ENCODE results near the gene SIK3.

The SIK3 gene

DNA sequence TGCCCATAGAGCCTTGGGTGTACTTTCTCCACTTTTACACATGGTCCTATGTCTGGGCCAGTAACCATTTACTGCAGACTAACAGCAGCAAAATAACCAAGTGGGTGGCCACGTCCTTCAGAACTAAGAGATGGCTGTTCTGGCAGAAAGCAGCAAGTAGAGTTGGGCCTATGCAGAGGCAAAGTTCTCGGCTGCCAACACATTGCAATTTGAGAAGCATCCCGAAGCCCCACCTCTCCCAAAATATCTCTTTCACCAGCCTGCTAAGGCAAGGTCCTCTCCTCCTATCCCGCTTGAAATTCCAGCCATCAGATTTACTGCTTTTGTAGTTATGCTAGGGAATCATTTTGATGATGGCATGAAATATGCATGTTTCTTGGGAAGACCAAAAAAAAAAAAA lies 142.3 kb downstream of the SIK3 start:
- no peak for DNase-seq (ENCODE audit: extremely low read depth, low read depth)
- TF ChIP-seq, protein P1, sequence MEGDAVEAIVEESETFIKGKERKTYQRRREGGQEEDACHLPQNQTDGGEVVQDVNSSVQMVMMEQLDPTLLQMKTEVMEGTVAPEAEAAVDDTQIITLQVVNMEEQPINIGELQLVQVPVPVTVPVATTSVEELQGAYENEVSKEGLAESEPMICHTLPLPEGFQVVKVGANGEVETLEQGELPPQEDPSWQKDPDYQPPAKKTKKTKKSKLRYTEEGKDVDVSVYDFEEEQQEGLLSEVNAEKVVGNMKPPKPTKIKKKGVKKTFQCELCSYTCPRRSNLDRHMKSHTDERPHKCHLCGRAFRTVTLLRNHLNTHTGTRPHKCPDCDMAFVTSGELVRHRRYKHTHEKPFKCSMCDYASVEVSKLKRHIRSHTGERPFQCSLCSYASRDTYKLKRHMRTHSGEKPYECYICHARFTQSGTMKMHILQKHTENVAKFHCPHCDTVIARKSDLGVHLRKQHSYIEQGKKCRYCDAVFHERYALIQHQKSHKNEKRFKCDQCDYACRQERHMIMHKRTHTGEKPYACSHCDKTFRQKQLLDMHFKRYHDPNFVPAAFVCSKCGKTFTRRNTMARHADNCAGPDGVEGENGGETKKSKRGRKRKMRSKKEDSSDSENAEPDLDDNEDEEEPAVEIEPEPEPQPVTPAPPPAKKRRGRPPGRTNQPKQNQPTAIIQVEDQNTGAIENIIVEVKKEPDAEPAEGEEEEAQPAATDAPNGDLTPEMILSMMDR (IDR thresholded peaks at IDR 0.05; ENCODE audit: low read depth, low read length) = no peak

DNA sequence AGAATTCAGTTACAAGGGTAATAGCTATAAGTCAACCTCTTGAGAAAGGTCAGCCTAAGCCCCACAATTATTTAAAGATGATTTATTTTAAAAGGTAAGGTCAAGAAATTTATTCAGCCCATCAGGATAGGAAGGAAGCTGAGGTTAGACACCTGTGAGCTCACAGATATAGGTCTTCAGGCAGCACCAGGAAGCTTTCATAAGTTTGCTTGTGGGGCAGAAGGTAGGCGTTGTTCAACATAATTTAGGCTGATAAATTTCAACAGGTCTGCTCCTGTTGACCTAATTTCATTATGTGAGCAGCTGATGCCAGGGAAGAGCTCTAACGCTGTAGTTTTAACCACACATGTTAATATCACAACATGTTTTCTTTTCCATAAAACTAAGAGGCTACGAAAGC lies 142.7 kb downstream of the SIK3 start:
- TF ChIP-seq, protein P1 (IDR thresholded peaks at IDR 0.05; ENCODE audit: low read depth, low read length) = no peak
- no peak for DNase-seq (ENCODE audit: extremely low read depth, low read depth)

DNA sequence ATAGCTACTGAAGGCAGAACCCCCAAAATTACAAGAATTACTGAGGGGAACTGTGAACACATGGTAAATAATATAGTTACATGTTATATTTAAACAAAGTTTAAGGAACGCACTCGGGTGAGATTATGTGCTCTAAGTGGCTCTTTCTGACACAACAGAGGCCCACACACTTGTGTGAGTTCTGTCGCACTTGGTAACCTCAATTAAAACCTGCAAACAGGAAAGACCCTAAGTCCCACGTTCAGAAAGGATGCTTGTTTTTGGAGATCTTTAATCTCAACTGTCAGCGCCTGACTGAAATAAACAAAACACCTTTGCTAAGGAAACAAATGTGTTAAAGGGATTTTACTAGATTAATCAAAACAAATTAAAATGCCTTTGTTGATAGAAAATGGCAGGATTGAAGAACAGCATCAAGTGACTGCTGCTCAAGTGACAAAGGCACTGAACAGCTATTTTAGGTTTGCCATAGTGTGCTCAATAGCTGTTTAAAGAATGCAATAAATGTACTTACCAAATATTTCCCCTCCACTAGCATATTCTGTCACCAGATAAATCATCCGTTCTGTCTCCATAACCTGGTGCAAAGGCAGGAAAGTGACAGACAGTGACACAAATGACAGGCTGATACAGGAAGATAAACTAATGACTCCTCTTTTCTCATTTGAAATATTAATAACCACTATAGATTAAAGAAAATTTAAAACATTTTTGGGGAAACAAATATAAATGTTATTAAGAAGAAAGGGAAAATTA lies 144.5 kb downstream of the SIK3 start:
- TF ChIP-seq, protein P1 (IDR thresholded peaks at IDR 0.05; ENCODE audit: low read depth, low read length) = no peak
- no peak for DNase-seq (ENCODE audit: extremely low read depth, low read depth)

DNA sequence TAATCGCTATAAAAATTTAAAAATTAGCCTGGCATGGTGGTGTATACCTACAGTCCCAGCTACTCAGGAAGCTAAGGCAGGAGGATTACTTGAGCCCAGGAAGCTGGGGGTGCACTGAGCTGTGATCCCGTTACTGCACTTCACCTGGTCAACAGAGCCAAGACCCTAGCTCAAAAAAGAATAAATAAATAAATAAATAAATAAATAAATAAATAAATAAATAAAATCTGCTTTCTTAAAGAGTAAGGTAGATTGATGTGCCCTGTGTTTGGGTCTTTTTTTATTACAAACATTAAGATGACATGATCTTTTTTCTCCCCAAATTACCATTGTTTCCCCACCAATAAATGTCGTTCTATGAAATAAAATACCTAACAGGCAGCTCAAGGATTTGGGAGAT lies 146.5 kb downstream of the SIK3 start:
- TF ChIP-seq, protein P1 (IDR thresholded peaks at IDR 0.05; ENCODE audit: low read depth, low read length) = no peak
- no peak for DNase-seq (ENCODE audit: extremely low read depth, low read depth)

DNA sequence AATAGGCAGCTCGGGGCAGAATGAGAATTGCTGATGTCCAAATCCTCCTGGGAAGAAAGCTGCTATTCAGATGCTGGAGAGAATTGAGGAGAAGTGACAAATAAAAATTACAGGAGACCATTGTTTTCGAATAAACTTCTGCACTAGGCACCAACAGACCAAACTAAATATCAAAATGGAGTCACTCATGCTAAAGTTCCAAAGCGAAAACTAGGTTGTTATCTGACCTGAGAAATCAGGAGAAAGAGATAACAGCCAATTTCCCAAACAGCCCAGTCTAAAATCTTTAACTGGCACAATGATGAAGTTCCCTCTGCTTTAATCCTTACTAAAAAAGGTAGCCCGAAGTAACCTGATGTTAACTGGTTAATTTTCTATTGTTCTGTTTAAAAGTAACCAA lies 148.0 kb downstream of the SIK3 start:
- DNase-seq (ENCODE audit: extremely low read depth, low read depth) = no peak
- TF ChIP-seq, protein P1 (IDR thresholded peaks at IDR 0.05; ENCODE audit: low read depth, low read length) = no peak

DNA sequence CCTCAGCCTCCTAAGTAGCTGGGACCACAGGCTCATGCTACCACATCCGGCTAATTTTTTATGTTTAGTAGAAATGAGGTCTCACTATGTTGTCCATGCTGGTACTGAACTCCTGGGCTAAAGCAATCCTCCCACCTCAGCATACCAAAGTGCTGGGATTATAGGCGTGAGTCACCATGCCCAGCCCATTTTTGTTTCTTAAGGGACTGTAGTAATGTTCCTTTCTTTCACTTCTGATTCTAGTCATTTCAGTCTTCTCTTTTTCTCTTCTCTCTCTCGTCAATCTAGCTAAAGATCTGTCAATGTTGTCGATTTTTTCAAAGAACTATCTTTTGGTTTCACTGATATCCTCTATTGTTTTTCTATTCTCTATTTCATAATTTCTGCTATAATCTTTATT lies 149.8 kb downstream of the SIK3 start:
- DNase-seq (ENCODE audit: extremely low read depth, low read depth) = no peak
- TF ChIP-seq, protein P1 (IDR thresholded peaks at IDR 0.05; ENCODE audit: low read depth, low read length) = no peak

DNA sequence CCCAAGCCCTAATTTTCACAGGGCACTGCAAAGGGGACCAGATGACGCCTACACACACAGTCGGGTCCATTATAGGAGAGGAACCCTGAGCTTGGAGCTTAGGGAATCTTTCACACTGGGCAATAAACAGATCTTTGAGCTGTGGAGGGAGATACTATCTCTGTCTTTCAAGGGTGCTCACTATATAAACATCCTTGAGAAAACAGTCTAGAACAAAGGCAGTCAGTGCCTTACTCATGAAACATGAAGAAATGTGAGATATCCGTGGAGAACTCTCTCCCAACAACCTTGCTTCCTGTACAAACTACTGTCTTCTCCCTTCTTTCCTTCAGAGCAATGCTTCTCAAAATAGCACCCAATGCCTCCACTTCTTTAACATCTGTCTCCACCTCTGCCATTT lies 151.8 kb downstream of the SIK3 start:
- TF ChIP-seq, protein P1 (IDR thresholded peaks at IDR 0.05; ENCODE audit: low read depth, low read length) = no peak
- DNase-seq (ENCODE audit: extremely low read depth, low read depth) = no peak

Measured in AG09319 (cell line).